ENCODE data around the gene CDH12.

The CDH12 gene

DNA sequence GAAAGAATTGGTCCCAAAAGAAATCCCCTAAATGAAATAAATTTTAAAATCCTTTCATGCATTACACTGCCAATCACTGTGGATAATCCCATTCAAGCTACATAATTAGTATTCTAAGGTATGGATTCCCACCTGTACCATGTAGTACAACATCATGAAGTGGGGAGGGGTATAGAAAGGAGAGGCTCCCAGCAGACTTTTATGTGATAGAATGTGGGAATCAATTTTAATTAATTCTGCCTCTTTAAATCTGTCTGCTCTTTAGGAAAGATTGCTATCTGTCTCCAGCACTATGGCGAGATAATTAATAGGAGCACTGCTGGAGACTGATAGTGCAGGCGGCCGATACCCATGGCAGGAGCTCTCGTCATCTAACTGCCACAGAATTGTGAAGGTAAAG, 95.4 kb downstream of the CDH12 start:
- no peak for DNase-seq

DNA sequence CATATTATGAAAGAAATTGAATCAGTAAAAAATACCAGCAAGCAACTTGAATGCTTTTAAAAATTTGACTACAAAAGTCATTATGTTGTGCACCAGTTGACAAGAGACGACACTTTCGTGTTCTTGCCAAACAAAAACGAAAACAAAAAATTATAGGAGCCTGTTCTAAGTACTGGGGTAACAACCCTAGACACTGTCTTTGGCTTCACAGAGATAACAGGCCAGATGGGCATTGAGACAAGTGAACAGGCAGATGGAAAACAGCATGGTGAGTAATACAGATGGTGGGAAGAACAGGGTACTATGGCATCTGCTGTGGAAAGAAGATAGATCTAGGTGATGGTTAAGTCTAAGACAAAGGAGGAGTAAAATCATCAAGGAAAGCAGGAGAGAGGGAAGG, 99.0 kb downstream of the CDH12 start:
- no peak for DNase-seq

DNA sequence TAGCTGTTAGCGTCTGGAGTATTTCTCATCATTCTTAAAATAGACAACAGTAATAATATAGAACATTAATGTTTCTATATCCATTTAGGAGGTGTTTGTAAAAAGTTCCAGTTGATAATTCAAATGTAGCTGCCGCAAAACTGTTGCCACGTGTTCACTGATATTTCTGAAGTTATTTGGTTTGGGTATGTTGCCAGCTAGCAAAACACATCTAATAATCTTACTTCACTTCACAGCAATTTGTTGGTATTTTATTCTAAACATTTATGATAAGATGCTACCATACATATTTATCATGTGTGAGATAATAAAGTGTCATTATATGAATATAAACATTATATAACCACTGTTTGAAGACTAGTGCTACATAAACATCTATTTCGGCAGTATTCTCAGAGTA, 101.6 kb downstream of the CDH12 start:
- DNase-seq = no peak

DNA sequence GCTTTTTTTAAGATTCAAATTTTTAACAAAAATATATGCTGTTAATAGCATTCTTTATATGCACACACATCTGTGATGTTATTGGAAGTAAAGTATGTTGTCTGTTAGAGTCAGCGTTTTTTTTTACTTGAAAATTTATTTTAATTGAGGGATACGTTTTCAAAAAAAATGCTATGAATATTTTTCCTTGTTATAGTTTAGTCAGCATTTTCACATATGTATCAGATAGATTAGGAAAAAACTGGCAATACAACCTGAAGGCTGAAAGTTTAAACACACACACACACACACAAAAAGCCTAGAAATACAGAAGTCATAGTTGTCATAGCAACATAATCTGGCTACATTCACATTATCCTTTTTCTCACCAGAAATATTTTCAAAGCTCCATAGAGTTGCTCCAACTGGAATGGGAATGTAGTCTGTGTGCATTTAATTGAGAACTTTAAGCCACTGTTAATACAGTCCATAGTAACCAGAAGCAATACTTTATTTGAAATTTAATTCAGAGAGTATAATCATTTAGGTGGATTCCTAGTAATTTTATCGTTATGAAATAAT, 116.6 kb downstream of the CDH12 start:
- DNase-seq = no peak

DNA sequence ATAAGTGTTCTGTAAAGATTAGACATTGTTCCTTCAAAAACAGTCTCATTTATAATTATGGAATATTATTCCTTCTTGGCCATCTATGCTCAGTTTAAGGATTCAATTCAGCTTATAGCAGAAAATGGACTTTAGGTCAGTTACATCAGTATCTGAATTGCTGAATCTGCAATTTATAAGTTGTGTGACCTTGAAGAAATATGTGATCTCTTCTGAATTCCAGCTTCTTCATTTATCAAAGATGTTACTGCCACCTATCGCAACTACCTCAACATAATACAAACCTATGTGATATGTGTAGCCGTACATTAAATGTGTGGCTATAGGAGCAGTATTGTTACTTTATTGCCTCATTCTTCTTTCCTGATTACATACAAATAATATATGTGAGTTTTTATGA, 118.2 kb downstream of the CDH12 start:
- no peak for DNase-seq

DNA sequence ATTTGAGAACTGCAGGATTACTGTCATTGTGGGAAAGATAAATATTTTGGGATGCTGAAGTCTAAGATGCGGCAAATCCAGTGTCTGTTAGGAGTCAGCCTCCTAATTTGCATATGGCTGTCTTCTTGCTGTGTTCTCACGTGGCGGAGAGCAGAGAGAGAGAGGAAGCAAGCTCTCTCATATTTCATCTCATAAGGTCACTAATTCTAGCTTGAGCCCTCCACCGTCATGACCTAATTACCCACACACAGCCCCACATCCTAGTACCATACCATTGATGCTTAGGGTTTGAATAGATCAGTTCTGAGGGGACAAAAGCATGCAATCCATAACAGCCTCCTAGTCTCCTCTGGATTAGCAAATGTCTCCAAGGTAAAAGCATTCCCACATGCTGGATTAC, 124.5 kb downstream of the CDH12 start:
- DNase-seq = no peak

DNA sequence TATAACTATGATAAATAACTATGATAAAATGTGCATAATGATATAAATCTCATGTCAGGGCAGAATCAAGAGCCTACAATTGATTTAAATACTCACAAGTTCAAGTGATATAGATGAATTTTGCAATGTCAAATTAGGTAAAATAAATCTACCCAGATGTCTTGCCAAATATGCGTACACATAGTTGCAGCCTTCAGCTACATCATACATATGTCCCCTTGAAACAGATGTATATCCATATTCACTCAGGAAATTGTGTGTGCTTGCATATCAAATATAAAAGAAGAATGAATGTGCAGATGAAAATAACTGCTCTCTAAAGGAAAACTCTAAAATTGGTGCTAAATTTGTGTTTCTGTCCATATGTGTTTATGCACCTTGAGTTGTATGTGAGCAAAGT, 130.7 kb downstream of the CDH12 start:
- DNase-seq = no peak

DNA sequence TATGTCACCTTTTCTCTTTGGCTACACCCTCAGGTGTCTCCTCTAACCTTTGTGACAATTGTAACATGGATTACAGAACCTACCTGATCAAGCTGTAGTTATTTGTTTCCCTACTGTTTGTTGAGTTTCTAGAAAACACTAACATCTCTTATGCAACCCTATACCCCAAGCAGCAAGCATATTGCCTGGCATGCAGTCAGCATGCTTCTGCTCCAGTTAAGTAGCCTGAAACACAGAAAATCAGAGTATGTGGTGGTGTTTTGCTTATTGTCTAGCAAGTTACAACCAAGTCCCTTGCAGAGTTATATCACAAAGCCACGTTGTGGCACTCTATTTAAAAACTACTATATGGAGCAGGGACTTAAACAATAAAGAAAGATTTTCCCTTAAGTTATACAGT, 131.1 kb downstream of the CDH12 start:
- no peak for DNase-seq

DNA sequence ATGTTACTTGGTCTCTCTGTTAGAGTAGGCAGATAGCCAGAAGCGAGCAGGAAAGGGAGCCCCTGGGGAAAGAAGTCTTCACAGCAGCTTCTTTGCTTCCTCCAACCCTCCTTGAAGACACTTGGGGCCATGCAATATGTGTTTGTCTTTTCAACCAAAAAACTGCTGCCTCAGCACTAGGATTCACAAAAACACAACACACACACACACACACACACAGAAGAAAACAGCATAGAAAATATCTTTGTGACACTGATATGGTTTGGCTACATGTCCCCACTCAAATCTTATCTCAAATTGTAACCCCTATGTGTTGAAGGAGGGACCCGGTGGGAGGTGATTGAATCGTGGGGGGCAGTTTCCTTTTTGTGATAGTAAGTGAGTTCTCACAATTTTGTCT, 133.3 kb downstream of the CDH12 start:
- no peak for DNase-seq

DNA sequence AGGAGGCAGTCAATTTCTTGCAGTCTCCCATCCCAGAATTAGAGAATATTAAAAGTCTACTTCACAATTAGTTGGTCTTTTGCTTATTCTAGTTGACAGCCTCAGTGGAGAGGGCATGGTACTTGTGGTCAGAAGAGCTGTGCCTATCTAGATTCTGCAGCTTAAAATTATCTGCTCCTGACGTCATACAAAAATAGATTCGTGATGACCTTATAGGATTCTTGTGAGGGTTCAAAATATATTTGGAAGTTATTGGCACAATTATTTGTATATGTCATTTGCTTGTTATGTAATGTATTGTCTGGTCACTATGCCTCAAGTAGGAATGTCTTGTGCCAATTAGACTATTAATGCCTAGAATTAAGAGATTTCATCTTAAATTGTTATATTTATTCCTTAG, 142.5 kb downstream of the CDH12 start:
- DNase-seq = no peak

DNA sequence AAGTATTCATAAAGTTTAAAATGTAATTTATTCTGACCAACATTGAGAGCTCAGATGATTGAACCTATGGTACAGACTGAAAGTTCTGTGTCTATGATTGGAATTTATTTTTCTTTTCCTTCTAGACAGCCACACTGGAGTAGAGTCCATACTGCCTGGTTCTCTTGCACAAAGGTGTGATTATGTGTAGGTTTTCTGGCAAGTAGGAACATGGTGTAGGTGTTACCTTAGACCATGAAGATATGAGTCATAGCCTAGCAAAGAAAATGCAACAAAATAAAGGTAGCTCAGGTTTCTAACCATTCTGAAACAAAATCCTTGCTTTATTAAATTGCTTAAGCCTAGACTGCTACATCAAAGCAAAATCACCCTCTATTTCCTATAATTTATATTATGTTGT, 143.4 kb downstream of the CDH12 start:
- DNase-seq = no peak

DNA sequence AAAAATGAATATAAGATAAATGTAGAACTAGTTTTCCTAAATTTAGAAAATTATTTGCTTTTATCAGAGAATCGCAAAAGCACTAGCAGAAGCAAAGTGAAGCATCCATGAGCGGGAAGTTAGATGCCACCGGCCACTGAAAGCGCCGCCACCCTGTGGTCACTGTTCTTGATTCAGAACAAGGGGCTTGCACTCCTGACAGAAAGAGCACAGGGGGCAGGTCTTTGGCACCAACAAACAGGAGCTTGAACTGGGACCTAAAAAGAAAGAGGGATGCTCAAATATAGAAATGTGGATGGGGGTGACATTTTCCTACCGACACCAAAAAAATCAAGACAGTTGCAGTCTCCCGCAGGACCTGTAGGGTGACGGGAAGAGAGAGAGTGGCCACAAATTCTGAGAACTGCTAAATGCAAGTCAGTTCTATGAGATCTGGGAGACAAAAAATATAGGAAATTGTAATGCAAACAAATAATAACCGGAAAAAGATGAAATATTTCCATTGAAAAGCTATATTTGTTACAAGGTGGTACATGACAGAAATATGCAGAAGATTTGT, 144.3 kb downstream of the CDH12 start:
- no peak for DNase-seq

DNA sequence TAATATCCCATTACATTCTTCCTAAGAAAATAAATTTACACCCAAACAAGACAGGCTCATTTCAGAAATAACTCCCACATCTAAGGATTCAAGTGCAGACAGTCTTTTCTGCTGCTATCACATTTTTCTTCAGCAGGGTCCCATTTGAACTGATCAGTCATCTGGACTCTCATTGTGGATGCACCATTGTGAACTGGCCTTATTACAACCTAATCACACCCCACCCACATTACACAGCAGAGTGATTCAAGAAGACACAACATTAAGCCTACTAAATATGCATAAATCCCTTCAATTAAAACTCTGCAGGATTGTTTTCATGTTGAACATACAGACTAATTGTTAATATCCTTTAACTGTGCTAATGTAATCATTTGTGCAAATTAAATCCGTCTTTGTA, 146.2 kb downstream of the CDH12 start:
- no peak for DNase-seq

DNA sequence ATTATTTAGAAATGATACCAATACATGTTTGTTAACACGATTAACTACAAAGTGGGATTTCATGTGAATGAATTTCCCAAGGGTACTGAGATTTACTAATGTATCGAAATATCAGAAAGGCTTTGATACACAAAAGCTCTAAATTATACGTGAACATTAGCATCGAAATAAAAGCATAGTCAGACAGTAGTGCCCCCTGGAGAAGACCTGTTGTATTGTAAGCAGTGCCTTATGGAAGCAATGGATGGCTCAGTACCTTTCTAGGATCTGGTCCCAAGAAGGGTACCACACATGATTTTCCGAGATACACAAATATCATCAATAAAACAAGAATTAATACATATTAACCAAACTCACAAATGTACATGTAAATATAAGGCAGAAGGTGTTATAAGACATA, 153.8 kb downstream of the CDH12 start:
- no peak for DNase-seq

DNA sequence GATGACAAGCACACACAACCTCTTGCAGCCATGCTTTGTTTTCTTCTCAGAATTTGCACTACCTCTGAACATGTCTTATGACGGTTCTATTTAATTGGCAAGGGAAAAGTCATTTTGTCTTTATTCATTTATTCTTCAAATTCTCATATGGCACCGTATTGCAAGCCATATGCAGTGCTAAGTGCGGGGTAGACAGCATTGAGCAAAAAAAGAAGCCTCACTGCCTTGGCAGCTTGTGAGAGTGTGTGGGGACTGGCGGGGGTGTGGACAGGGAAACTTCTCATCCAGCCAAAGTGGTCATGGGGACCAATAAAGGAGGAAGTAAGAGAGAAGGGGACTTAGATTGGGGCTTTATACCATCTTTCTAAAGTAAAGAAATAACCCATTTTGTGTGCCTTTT, 160.0 kb downstream of the CDH12 start:
- no peak for DNase-seq

DNA sequence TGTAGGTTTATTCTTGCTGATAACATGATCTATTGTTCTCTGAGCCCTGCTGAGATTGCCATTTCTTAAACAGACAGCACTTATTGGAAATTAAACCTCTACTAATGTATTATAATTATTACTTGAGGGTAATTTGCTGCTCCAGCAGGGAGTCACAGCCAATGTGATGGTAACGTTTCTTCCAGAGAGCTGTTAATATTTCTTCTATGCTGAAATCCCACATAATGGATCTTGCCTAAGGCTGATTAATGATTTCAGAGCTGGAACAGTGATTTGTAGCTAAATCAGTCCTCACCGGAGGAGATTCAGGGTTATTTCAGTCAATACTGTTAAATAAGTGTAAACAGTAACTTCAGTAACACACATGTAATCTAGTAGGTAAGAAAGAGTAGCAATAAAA, 170.1 kb downstream of the CDH12 start:
- no peak for DNase-seq

DNA sequence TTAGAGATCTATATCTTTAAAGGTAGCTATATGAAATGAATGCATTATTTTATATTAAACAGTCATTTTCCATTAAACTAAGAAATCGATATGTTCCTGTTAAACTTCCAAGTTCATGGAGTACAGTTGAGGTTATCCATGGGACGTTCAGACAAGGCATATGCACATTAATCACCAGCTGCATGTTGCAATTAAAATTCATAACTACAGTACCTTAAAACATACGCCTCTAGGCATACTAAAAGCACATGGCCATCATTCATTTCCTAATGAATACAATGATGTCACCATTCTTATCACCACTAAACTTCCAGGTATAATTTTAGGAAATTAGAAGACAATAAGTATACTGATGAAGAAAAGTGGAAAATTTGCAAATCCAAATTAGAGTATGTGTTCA, 174.3 kb downstream of the CDH12 start:
- DNase-seq = no peak

DNA sequence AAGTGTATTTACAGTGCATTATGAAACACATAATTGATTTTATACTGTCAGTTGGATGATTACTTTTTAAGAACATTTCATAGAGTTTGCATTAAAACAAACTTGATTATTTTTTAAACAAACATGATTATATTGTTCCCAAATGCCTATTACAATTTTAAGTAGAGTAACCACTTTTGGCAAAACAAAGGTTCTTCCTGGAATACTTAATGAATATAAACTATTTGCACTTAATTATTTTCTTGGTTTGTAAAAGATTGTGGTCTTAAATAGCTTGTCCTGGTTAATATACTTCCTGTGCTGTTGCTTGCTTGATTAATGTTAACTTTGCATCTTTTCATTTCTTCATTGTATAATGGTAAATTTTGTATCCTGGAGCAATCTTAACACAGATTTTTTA, 180.0 kb downstream of the CDH12 start:
- DNase-seq = no peak

DNA sequence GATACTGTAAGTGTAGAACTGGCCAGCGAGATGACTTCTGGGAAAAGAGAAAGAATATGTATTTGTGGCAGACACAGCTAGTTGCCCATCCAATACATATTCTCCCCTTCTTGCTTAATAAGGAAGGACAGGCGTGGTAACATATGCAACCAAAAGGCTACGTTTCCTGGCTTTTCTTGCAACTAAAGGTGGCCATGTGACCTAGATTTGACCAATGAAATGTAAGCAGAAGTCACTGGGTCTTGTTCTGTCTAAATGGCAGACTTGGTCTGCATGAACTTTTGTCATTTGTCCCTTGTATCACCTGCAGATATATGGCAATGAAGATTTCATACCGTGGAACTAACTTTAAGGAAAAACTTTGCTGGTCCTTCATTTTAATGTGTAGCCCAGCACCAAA, 183.8 kb downstream of the CDH12 start:
- DNase-seq = no peak

DNA sequence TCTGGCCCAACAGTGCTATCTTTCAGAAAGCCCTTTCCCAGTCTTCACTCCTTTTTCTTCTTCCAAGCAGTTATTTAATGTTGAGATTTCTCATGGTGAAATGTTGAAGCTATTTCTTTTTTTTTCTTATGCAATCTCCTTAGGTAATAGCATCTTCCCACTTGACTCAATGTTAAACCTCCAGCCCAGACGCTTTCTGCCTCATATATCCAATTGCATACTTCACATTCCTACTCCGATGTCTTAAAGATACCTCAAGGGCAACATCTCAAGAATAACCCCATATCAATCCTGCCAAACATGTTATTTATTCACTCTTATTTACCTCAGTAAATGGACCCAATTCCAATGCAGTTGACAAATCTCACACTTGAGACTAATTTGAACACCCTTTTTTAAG, 187.3 kb downstream of the CDH12 start:
- no peak for DNase-seq

DNA sequence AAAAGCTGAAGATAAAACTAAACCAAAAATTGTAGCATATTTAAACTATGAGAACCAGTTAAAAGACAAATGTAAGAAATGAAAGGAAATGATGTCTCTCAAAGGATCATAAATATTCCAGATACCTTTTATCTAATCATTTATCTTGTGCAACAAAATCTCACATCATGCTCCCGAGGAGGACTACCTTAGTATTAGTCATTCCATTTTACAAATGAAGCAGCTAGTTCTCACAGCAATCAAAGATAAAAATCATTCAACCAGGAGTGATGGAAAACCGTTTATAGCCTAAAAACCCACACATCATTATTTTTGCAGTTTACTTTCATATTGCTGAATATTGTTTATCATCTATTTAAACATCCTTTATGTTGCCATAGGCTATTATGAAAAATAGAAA, 190.0 kb downstream of the CDH12 start:
- DNase-seq = no peak

DNA sequence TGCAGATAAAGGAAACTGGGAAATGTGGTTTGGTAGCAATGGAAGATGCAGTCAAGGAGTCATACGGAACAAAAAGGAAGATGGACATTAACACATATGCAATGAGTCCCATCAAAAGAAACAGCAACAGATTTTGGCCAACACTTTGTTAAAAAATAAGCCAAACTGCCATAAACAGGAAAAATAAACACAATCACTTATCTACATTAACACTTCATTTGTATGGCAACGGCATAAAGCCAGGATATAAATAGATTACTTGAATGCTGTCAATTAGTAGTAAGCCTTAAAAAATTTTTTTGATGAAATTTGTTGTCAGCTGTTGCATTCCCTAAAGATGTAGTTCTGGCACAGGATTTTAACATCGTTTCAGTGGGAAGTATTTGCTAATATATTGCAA, 190.8 kb downstream of the CDH12 start:
- DNase-seq = no peak

DNA sequence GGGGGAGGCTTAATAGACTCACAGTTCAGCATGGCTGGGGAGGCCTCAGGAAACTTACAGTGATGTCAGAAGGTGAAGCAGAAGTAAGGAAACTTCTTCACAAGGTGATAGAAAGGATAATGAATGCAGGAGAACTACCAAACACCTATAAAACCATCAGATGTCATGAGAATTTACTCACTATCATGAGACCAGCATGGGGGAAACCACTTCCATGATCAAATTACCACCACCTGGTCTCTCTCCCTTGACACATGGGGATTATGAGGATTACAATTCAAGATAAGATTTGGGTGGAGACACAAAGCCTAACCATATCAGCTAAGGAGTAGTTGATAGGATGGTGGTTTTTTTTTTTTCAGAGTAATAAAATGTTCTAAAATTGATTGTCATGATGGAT, 201.8 kb downstream of the CDH12 start:
- DNase-seq = no peak

DNA sequence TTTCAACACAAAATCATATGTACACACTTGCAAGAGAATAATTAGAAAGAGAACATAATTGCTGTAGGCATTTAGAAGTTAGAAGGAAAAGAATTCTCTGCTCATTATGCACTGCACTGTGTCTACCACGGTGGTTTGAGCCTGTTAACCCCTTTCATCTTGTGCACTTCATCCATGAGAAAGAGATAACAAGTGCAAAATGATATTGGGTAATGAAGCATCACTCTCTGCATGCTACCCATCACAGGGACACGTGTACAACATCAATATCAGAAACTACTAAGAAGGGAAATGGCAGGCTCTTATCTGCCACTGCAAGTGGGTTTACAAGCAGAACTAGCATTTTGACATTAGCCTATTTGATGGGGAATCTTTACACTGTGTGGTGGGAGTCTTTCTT, 202.6 kb downstream of the CDH12 start:
- no peak for DNase-seq

DNA sequence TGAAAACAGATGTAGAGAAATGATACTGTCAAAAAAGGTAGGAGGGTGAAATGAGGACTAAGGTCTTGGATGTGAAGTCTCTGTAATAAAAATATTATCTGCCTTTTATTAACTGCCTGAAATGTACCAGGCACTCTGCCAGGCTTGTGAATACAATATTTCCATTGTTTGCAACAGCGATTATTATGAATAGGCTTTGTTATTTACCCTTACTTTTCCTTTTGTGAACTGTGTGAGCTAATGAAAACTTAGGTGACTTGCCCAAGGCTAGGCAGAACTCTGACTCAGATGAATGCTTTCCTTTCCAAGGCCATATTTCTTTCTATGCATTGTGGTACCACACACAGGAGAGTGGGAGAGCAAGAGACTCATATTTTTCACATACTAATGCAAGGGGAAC, 204.1 kb downstream of the CDH12 start:
- DNase-seq = no peak

DNA sequence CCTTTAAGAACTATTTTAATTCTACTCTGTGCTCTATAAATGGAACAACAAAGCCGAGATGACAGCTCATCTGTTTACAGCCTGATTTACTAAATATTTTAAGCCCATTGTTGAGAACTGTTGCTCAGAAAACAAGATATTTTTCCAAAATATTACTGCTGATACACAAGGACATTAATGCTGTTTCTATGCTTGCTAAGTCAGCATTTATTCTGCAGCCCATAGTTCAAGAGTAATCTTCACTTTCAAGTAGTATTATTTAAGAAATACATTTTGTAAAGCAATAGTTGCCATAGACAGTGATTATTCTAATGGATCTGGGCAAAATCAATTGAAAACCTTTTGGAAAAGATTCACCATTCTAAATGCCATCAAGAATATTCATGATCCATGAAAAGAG, 208.3 kb downstream of the CDH12 start:
- DNase-seq = no peak
